Measurements from ENCODE around the gene FZD8. TPM values are rescaled to one million over a fixed set of nuclear protein-coding genes. Genes with fewer than 3 reads are reported as not detected.

The FZD8 gene
- total RNA-seq, 1 donor from 2014 or later, result 16.5 TPM

GRCh38 chr10:35636956-35637355 lies 5.1 kb downstream of the FZD8 start:
- TF ChIP-seq CTCF (IDR thresholded peaks at IDR 0.05; ENCODE audit: unreplicated experiment), result no peak
- no peaks in the 10 kb centered on the region for H3K9me3 Mint-ChIP-seq
- no peaks in the 10 kb centered on the region for H3K36me3 Mint-ChIP-seq
- DNase-seq (ENCODE audit: low spot score in 2 of 2, unreplicated experiment in 2 of 2), result no peak
- peaks cover 42% of the 10 kb centered on the region for H3K27me3 Mint-ChIP-seq (ENCODE audit: low read depth)
- no peak overlapping the region for H3K27ac Mint-ChIP-seq
- H3K4me3 Mint-ChIP-seq, result peak overlapping the region; percentile 54
- H3K4me1 Mint-ChIP-seq, result peaks cover 36% of the 10 kb centered on the region

GRCh38 chr10:35635576-35635975 lies 6.5 kb downstream of the FZD8 start:
- no peak overlapping the region for H3K27ac Mint-ChIP-seq
- H3K36me3 Mint-ChIP-seq, result no peaks in the 10 kb centered on the region
- DNase-seq (ENCODE audit: low spot score in 2 of 2, unreplicated experiment in 2 of 2), result peak; percentile 27 to 65
- peak; percentile 91 for TF ChIP-seq CTCF (IDR thresholded peaks at IDR 0.05; ENCODE audit: unreplicated experiment)
- no peaks in the 10 kb centered on the region for H3K9me3 Mint-ChIP-seq
- H3K4me3 Mint-ChIP-seq, result no peak overlapping the region
- H3K27me3 Mint-ChIP-seq (ENCODE audit: low read depth), result peaks cover 42% of the 10 kb centered on the region
- peaks cover 36% of the 10 kb centered on the region for H3K4me1 Mint-ChIP-seq

- no peak for DNase-seq (ENCODE audit: low spot score in 2 of 2, unreplicated experiment in 2 of 2)
- H3K27ac Mint-ChIP-seq, result no peak overlapping the region
- TF ChIP-seq CTCF (IDR thresholded peaks at IDR 0.05; ENCODE audit: unreplicated experiment), result no peak
- peaks cover 8% of the 10 kb centered on the region for H3K9me3 Mint-ChIP-seq
- H3K27me3 Mint-ChIP-seq (ENCODE audit: low read depth), result peaks cover 29% of the 10 kb centered on the region
- H3K36me3 Mint-ChIP-seq, result no peaks in the 10 kb centered on the region
- no peak overlapping the region for H3K4me3 Mint-ChIP-seq
- H3K4me1 Mint-ChIP-seq, result peaks cover 24% of the 10 kb centered on the region
Measured at GRCh38 chr10:35633006-35633980, 8.8 kb downstream of the FZD8 start.

- peaks cover 11% of the 10 kb centered on the region for H3K4me1 Mint-ChIP-seq
- TF ChIP-seq CTCF (IDR thresholded peaks at IDR 0.05; ENCODE audit: unreplicated experiment), result no peak
- no peak overlapping the region for H3K27ac Mint-ChIP-seq
- H3K4me3 Mint-ChIP-seq, result no peak overlapping the region
- DNase-seq (ENCODE audit: low spot score in 2 of 2, unreplicated experiment in 2 of 2), result no peak
- H3K36me3 Mint-ChIP-seq, result no peaks in the 10 kb centered on the region
- peaks cover 8% of the 10 kb centered on the region for H3K9me3 Mint-ChIP-seq
- peaks cover 16% of the 10 kb centered on the region for H3K27me3 Mint-ChIP-seq (ENCODE audit: low read depth)
Measured at GRCh38 chr10:35632027-35632426, 10.1 kb downstream of the FZD8 start.

GRCh38 chr10:35631404-35631803 lies 10.7 kb downstream of the FZD8 start:
- no peak overlapping the region for H3K27ac Mint-ChIP-seq
- peaks cover 11% of the 10 kb centered on the region for H3K27me3 Mint-ChIP-seq (ENCODE audit: low read depth)
- H3K4me1 Mint-ChIP-seq, result peaks cover 6% of the 10 kb centered on the region
- no peak overlapping the region for H3K4me3 Mint-ChIP-seq
- no peak for DNase-seq (ENCODE audit: low spot score in 2 of 2, unreplicated experiment in 2 of 2)
- peaks cover 8% of the 10 kb centered on the region for H3K9me3 Mint-ChIP-seq
- TF ChIP-seq CTCF (IDR thresholded peaks at IDR 0.05; ENCODE audit: unreplicated experiment), result no peak
- no peaks in the 10 kb centered on the region for H3K36me3 Mint-ChIP-seq

Measured in mesothelial cell of epicardium (in vitro differentiated cells).